H1 (cell line): ENCODE data around the gene ATG5. TPM values are rescaled to one million over a fixed set of nuclear protein-coding genes. Genes with fewer than 3 reads are reported as not detected.

Experiments
- CHD1 ChIP-seq: IDR thresholded peaks from 2 replicates; pipeline ENCODE4 v1.6.1; 2012; ENCODE audit warnings: low read depth, low read length, improper control_type of control experiment
- CTBP2 ChIP-seq: IDR thresholded peaks from 2 replicates; pipeline ENCODE4 v1.7.0; 2011; ENCODE audit warnings: borderline replicate concordance, mild to moderate bottlenecking, moderate library complexity, mixed read lengths, low read length; ENCODE audit not compliant: insufficient read depth, insufficient read length
- NANOG ChIP-seq: IDR thresholded peaks from 2 replicates; pipeline ENCODE4 v1.6.1; 2011; ENCODE audit warnings: low read length, low read depth, mild to moderate bottlenecking, inconsistent platforms; ENCODE audit not compliant: insufficient read depth, poor library complexity, severe bottlenecking
- RBBP5 ChIP-seq: IDR thresholded peaks from 2 replicates; pipeline ENCODE4 v1.7.1; 2012; ENCODE audit warnings: low read depth, mild to moderate bottlenecking, inconsistent platforms, low read length, moderate library complexity, borderline replicate concordance
- SAP30 ChIP-seq: fragments of 300-600 bp; sonication (generic); IDR thresholded peaks from 2 replicates; pipeline ENCODE4 v1.7.1; 2012; ENCODE audit warnings: low read length, moderate library complexity, mild to moderate bottlenecking, inconsistent platforms; ENCODE audit not compliant: insufficient read depth, insufficient replicate concordance
- polyA plus RNA-seq, 7 experiments: library from polyadenylated mRNA; depleted of rRNA in 3 of 7; stranded (reverse) in 5 of 7; unstranded in 2 of 7; fragments of >200 nt in 5 of 7; fragments of 200-250 nt in 2 of 7; gene quantifications; 1 replicate in 5 of 7; 2 replicates in 1 of 7; 4 replicates in 1 of 7; pipeline versions ENCODE4 v1.2.1 to v1.2.3, GENCODE V29; 2011 to 2013; ENCODE audit warnings: missing spikeins in 2 of 7, mixed read lengths in 2 of 7
- total RNA-seq: library from RNA; stranded (reverse); fragmentation: NEBNext Ultra II Directional; extraction: Animal tissue kit (Norgen Biotek cat#: 25700); gene quantifications from 2 replicates; pipeline ENCODE4 v1.2.1, GENCODE V29; 2021

Gene ATG5
- total and polyA plus RNA-seq, 2 of the 8 experiments (the other 6 are each of a cell fraction or from before 2014, with no cell fraction given), result 18.2 to 39.0 TPM

GRCh38 chr6:106142876-106143431 is 182.6 kb downstream of the ATG5 start (continued):
- no peak for TF ChIP-seq NANOG
- no peak for TF ChIP-seq RBBP5
- TF ChIP-seq SAP30, result no peak
- no peak for TF ChIP-seq CHD1
- TF ChIP-seq CTBP2, result no peak
